ENCODE measurements around the gene SEPTIN5. TPM values are rescaled to one million over a fixed set of nuclear protein-coding genes. Genes with fewer than 3 reads are reported as not detected.

The SEPTIN5 gene
- total RNA-seq, 4 donors from 2014 or later = 4.1 to 8.3 (median 5.9) TPM

- TF ChIP-seq, protein P1, sequence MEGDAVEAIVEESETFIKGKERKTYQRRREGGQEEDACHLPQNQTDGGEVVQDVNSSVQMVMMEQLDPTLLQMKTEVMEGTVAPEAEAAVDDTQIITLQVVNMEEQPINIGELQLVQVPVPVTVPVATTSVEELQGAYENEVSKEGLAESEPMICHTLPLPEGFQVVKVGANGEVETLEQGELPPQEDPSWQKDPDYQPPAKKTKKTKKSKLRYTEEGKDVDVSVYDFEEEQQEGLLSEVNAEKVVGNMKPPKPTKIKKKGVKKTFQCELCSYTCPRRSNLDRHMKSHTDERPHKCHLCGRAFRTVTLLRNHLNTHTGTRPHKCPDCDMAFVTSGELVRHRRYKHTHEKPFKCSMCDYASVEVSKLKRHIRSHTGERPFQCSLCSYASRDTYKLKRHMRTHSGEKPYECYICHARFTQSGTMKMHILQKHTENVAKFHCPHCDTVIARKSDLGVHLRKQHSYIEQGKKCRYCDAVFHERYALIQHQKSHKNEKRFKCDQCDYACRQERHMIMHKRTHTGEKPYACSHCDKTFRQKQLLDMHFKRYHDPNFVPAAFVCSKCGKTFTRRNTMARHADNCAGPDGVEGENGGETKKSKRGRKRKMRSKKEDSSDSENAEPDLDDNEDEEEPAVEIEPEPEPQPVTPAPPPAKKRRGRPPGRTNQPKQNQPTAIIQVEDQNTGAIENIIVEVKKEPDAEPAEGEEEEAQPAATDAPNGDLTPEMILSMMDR (IDR thresholded peaks at IDR 0.05; ENCODE audit: low read depth) = no peak
These were observed 4.1 kb upstream of the SEPTIN5 start for GRCh38 chr22:19710020-19710768.

DNA sequence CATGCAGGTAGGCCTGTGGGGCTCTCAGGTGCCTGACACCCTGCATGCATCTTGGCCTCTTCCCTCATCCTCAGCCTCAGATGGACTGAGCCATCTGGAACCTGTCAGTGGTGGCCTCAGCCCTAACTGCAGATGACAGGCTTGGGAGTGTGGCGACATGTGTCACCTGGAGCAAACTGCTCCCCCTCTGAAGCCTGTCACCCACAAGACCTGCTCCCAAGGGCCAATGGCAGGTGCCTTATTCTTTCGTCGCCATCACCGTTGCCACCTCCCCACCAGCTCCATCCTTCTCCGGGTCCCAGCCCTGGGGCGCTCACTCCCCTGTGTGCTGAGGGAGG lies 3.6 kb upstream of the SEPTIN5 start:
- TF ChIP-seq, protein P1 (IDR thresholded peaks at IDR 0.05; ENCODE audit: low read depth) = no peak

GRCh38 chr22:19713245-19713644 lies 1.1 kb upstream of the SEPTIN5 start:
- TF ChIP-seq, protein P1 (IDR thresholded peaks at IDR 0.05; ENCODE audit: low read depth) = no peak

DNA sequence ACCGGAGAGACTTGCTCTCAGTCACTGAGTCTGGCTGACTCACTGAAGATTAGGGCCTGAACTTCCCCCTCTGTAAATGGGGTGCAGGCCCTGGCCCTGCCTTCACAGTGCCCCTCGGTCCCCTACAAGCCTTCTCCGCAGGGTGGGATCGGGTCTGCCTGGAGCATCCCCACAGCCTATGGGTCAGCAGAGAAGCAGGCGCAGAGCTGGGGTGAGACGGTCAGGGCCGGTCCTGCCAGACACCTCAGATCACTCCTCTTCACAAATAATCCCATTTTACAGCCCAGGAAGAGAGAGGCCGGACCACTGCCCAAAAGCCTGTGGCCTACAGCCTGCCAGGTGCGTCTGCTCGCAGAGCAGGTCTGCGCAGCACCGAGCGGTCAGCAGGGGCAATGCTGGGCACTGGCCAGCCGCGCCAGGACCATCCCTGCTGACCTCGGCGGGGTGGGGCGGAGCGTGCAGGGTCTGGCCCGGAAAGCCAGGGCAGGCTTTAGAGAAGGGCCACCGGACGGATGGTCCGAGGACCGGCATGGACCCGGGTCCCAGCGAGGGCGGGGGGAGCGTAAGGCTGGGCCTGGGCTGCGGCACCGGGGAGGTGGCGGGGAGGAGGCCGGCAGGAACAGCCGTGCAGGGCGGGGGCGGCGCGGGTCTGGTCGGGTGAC lies 522 bp upstream of the SEPTIN5 start:
- TF ChIP-seq, protein P1 (IDR thresholded peaks at IDR 0.05; ENCODE audit: low read depth) = no peak

- TF ChIP-seq, protein P1 (IDR thresholded peaks at IDR 0.05; ENCODE audit: low read depth) = no peak
These were observed 1.1 kb downstream of the SEPTIN5 start for GRCh38 chr22:19715188-19715930.

GRCh38 chr22:19716041-19716828 lies 1.9 kb downstream of the SEPTIN5 start:
- TF ChIP-seq, protein P1 (IDR thresholded peaks at IDR 0.05; ENCODE audit: low read depth) = no peak
